ENCODE measurements around the gene OPRM1.
"Not testable (repeated sequence)": the region's sequence is repeated elsewhere in the genome, so short reads cannot be mapped to it uniquely, and the experiment has no call there.

The OPRM1 gene

DNA sequence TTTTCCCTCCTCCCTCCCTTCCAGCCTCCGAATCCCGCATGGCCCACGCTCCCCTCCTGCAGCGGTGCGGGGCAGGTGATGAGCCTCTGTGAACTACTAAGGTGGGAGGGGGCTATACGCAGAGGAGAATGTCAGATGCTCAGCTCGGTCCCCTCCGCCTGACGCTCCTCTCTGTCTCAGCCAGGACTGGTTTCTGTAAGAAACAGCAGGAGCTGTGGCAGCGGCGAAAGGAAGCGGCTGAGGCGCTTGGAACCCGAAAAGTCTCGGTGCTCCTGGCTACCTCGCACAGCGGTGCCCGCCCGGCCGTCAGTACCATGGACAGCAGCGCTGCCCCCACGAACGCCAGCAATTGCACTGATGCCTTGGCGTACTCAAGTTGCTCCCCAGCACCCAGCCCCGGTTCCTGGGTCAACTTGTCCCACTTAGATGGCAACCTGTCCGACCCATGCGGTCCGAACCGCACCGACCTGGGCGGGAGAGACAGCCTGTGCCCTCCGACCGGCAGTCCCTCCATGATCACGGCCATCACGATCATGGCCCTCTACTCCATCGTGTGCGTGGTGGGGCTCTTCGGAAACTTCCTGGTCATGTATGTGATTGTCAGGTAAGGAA is at the start of gene OPRM1:
OPRM1 (plus strand) TSS at position 10 of the 612 bp plus-strand sequence; CDS start at position 315, 305 bp downstream.
- DNase-seq, result peak; percentile 87

DNA sequence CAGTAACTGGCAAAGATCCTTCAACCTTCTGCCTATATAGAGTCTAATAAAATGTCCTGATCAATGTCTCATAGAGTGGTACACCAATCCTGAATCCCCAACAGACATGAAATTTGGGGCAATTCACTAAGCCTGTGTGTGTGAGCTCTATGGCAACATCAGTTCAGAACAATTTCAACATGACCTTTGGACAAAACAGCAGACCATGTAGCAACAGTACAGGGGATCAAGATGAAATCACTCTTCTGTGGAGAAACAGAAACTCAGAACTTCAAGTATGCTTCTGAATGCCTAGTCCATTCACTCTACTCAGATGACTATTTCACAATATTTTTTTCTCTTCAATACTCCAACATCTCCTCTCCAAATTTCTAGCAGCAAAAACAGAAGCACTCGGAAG is 49.1 kb upstream of the OPRM1 start:
- DNase-seq, result no peak

DNA sequence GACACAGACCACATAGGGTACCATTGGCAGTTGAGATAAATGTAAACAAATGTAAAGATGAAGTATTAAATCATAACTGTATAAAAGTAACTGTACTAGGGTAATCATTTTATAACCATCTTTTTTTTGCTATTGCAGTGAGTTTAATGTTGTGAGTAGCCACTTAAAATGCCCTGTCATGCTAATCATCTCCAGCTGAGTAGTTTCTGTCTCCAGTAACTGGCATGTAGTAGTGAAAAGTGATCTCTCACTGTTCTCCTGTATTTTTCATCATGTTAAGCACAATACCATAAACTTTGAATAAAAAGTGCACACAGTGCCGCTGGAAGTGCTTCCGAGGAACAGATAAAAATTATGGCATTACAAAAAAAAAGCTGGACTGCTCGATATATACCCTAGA is 45.0 kb upstream of the OPRM1 start:
- no peak for DNase-seq

DNA sequence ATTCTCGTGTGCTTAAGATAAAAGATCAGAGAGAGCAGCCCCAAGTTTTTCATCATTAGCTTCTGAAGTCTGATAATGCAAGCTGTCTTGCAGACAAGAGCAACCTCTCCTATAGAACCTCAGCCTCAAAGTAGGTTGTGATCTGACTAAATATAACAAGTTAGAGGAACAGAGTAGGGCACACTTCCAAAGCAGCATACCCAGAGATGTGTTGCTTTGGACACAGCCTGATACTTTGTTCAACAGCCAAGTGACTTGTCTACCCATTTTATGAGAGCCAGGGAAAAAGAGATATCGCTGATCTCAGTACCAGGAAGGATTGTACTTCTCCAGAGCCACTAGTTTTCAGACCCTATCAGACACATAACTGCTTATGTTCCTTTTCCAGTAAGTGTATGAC is 44.2 kb upstream of the OPRM1 start:
- no peak for DNase-seq

DNA sequence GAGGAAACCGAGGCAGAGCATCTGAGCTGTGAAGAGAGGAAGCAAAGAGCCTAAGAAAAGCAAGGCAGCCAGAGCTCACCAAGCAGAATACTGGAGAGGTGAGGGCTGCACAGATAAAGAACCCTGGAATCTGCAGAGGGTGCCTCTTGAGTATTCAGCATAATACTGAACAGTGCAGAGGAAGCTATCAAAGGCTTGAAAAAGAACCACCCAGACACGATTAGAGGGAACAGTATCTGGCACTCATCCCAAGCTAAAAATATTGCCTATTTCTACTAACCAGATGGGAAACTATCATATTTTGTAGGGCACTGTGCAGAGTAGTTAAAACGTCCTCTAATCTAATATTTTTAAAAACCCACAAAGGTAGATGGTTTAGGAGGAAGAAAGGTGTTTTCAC is 41.8 kb upstream of the OPRM1 start:
- DNase-seq, result no peak

DNA sequence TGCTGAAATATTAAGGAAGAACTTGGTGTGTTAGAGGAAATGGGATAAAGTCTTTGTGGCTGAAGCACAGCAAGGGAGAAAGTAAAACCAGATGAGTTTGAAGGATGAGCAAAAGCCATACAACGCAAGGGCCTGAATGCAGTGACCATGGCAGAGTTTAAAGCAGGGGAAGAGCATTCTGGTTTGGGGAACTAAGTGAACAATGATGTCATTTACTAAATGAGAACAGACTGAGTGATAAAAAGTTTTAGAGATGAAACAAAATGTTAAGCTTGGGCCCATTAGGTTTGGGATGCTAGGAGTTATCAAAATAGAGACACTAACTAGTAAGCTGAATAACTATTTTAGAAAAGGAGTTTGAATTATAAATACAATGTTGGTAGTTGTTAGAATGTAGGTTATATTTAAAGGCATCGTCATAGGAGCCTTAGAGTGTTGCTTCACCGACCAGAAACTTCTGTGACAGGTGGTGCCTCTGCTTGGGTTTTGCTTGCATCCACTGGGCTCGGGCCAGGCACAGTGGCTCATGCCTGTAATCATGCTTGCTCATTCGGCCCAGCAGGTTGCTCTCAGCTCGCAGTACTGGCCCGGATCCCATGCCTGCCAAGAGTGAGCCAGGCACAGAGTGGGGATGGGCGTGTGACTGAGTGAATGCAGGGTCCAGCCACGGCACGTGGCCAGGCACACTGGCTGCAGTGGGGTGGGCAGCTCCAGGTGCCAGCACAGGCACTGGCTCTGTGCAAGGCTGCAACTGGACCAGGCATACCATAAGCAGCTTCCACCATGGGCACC is 37.4 kb upstream of the OPRM1 start:
- DNase-seq, result no peak

DNA sequence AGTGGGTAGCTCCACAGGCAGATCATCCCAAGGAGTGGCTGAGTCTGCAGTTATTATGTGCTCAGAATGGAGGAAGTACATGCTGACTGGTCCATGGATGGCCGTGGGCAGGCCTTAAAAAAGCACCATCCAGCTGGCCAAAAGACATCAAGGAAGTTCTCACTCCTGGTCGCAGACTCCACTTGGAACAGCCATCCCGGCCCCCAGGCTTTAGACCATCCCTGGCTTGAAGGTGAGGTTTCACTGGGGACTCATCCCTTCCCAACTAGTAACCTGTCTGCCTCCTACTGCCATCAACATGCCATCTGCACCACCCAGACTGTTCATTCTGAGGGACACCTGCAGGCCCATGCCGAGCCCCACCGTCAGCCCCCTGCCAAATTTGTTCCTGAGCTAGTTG is 36.1 kb upstream of the OPRM1 start:
- DNase-seq, result no peak

DNA sequence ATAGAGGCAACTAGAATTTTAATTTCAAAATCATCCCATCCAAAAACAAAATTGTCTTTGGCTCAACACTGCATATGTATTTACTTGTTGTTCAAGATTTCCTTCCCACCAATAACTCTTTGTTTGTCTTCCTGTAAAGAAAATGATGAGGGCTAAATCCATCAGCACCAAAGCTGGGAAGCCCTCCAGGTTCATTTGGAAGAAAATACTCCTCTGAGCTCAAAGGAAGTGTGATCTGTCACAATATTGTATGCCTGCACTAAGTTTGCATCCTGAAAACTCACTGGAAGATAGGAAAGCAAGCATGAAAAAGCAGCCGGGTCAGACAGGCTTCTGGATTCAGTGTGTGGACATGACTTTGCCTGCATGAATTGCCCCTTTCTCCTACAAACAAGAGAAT is 28.7 kb upstream of the OPRM1 start:
- no peak for DNase-seq

DNA sequence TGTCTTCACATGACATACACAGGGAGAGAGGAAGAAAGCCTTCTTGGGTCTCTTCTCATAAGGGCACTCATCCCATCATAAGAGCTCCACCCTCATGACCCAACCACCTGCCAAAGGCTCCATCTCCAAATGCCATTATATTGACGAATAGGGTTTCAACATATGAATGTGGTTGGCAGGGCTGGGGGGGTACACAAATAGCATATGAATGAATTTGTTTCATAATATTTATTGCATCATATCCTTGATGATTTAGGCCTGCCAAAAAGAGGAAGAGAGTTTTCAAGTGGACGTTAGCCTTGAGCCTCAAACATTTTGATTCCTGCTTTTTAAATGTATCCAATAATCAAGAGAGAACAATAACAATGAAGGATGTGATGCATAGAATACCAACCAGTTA is 26.2 kb upstream of the OPRM1 start:
- DNase-seq, result no peak

DNA sequence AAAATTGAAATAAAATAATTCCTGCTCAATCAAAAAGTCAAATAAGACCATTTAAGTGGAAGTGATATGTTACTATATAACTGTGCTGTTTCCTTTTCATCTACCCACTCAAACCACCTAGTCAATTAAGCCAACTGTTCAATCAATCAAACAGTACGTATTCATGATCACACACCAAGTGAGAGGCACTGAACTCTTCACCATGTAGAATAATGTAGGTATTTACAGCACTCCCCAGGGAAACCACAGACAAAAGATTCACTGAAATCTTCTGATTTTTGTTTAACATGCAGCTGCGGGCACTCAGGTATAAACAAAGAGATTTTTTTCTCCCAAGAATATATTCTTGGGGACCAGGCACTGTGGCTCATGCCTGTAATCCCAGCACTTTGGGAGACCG is 21.3 kb upstream of the OPRM1 start:
- DNase-seq, result no peak

DNA sequence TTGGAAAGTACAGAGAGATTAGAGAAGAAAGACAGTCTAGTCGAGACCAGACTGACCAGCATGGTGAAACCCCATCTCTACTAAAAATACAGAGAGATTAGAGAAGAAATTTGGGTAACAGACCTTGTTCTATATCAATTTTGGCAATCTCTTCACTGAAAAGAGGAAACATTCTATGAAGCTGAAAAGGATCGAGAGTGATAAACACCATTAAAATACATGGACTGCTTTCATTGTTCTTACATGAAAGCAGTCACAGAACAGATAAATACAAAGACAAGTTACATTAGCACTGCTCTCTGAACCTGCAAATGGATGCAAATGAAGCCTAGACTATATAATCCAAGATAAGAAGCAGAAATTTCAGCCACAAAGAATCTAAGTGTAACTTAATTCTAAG is 8.4 kb upstream of the OPRM1 start:
- DNase-seq, result no peak

DNA sequence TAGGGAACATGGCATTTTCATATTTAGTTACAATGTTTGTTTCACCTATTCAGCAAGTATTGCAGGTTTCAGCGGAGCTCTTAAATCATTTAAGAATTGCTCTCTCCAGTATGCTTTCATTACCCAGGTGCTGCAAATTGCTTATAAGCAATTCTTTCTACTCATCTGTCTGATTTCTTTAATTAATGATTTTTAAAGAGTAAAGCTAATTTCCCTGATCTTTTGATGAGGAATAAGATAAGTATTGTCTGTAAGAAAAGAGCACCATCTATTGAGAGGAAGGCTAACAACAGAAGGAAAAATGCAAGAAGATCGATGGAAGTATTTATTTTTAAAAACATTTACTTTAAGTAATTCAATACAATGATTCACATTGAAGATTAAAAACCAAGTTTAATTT is 2.0 kb downstream of the OPRM1 start:
- DNase-seq, result no peak

DNA sequence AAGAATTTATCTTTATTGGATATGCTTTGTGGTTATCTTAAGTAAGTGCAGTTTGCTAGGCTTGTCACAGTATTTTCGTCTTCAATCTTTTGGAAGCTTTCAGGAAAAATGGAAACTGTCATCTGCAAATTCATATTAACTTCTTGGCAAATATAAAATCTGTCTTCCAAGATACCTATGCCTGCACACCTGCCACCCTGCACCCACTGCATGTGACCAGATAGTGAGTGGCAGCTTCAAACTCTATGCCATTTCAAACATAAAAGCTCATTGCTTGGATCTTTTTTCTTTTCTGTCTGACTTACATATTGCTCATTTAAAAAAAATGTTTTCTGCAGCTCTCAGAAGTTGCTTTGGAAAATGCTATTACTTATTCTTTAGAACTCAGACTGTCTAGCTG is 14.1 kb downstream of the OPRM1 start:
- no peak for DNase-seq

DNA sequence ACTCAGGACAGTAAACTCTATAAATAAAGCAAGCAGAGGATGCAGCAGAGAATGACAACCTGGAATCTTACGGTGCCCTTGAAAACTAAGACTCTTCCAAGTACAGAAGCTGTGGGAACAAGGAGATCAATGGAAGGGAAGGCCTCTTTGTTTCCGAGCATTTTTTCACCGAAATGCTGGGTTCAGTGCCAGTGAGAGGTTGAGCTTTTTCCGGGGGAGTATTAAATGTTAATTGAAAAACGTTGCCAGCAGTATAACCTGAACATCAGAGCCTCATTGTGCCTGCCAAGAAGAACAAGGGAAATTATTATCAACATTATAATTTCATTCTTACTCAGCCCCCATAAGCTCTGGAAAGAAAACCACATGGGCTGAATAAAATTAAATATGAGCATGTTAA is 17.5 kb downstream of the OPRM1 start:
- no peak for DNase-seq

DNA sequence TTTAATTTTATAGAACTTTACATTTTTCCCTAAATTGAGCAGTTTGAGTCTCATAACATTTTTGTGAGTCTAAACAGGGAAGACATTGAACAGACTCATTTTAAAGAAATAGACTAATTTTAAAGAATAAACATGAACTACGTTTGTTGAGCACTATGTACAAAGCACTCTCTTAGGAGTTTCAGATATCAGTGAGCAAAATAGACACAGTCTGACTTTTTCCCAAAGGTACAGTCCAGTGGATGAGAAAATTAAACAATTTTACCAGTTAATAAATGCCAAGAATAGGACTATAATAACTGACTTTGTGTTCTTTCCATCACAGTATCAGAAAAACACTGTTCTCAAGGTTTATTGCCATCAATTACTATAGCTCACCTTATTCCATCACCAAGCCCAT is 18.1 kb downstream of the OPRM1 start:
- DNase-seq, result no peak

DNA sequence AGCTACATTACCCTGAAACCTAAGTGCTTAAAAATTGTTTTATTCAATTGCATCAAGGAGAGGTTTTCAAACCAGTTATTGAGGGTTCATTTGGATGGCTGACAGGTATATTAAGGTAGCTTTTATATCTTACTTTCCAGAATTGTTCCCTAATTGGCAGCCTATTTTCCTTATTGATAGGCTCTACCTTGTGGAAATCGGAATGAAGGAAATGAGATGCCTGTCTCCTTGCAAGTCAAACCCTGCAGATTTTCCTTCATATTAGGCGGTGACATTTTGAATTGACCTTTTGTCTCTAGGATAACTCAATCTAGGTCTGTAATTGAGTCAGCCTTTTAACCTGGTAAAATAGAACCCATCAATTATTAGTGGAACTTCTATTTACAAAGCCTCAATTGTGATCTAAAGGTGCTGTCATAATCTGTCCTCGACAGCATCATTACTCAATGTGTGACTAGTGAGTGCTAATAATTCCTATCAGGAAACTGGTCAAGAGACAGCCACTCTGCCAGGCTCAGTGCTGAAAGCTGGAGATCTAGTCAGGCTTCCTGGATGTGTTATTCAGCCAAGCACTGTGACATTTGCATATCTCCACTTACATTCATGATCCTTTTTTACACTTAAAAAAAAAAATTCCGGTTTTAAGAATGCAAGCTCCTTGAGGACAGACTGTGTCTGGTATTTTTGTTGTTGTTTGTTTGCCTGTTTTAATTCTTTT is 20.1 kb downstream of the OPRM1 start:
- DNase-seq, result no peak

DNA sequence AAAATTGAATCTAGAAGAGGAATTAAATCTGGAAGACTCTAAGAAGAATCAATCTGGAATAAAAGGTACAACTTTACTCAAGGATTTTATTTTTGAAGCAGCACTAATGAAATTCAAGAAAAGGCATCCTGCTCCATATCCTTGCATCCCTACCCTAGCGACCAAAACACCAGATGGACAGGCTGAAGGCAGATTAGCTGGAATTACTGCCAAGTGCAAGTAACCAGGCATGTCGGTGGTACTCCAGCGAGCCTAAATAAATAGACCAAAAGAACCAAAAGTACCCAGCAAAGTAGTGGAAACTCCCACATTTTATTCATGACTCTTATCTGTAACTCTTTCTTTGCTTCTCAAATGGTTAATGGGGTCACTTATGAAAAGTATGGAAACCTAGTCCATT is 21.0 kb downstream of the OPRM1 start:
- no peak for DNase-seq

DNA sequence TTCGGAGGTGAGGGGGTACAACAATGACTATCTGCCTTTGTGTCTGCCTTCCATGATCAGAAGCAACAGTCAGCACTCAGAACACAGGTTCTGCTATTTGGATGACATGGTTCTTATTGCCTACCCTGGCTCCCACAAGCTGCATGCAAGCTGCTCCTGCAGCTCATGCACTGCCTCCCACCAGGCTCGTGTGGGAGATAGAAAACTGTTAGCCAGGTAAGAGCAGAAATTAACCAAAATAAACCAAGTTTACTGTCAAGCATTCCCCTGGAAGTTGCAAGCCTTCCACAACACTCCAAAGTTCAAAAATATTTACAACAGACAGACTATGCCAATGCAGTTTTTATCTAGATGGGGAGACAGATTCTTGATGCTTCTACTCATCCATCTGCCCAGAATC is 31.0 kb downstream of the OPRM1 start:
- DNase-seq, result no peak

DNA sequence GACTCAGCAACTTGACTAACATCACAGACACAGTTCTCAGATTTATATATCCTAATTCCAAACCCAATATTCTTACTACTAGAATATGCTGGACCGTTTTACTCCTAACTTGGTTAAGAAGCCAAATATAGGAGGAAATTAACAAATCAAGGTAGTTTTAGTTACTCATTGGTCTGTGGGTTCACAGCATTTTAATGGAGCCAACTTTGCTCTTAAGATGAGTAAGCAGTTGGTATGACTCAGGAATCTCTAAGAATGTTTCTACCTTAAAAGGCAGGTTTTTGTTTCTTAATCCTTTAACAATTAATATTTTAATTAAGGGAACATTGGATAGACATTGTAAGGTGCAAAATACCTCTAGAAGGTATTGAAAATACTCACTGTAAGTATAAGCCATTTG is 31.6 kb downstream of the OPRM1 start:
- no peak for DNase-seq

DNA sequence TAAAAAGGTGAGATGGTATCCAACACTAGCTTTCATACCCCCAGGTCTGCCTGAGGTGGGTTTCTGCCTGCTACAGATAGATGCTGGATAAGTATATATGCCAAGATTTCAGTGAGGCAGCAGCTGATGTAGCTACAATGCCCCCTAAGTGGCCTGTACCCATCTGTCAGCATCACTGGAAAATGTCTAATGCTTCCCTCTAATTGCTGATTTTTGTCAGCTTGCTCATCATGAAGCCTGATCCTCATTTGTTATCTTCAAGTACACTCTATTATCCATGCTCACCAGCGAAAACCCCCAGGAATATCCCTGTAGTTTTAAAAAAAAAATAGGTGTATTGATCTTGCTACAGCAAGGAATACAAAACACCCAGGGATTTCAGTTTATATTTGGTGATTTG is 32.2 kb downstream of the OPRM1 start:
- no peak for DNase-seq

DNA sequence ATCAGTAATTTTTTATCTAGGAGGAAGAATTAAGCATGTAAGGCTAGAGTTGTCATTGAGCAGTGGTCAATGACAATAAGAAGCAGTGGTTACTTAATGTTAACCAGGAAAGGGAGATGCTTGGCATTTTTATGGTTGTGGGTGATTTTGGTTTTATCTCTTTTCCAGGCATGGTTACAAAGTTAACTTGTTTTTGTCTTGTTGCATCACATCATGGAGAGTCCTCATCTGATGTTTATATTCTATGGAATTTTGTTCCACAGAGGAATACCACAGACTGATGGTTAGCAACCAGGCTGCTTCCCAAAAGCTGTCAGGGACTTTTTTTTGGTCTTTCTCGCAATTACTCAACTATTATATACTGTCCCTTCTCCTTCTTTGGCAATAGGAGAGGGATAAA is 32.7 kb downstream of the OPRM1 start:
- no peak for DNase-seq

DNA sequence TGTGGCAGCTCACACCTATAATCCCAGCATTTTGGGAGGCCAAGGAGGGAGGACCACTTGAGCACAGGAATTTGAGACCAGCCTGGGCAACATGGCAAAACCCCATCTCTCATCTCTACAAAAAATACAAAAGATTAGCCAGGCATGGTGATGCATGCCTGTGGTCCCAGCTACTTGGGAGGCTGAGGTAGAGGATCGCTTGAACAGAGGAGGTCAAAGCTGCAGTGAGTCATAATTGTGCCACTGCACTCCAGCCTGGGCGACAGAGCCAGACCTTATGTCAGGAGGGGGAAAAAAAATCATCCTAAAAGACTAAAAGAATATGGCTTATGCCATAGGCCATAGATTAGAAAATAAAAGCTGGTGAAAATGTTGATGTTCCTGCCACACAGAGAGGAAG is 39.6 kb downstream of the OPRM1 start:
- not testable (repeated sequence) for DNase-seq

DNA sequence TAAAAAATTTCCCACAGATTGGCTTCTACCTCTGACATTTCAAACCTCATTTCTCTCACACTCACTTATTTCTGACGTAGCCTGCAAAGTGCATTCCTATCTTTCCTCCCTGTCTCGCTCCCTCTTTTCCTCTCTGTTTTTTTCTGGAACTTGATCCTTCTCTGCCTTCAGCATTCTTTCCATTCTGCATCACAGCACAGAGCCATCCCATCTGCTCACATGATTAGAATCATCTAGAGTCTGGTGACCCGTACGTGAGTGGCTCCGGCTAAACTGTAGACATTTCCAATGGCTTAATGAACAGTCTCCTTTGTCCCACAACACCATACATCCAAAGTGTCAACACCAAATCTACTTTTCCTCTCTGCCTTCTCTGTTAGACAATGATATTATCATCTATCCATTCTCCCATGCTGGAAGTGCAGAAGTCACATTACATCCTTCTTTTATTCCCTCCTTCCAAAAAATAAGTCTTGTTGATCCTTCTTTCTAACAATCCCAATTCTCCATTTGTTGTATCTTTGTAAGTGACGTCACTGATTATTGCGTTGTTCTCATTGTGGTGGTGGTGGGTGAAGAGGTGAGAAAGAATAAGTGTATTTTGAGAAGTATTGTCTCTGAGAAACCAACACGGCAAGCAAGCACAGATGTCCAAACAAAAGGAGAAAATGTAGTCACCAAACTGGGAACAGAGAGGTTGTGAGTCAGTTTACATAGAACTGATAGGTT is 41.6 kb downstream of the OPRM1 start:
- peak; percentile 5 for DNase-seq

DNA sequence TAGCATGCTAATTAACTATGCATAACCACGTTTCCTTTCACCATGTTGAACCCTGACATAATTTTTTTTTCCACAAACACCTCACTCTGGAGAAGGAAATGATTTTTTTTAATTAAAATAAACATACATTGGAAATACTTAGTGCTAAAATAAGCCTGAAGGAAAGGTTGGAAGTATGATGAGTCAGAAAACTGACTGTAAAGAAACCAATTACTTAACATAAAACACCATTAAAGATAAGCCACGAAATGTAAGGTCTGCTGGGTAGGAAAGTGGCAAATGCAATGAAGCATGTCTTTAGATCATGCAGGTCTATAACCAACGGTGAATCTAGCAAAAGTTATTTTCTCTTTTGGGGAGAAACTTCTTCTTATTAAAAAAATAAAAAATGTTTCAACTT is 47.5 kb downstream of the OPRM1 start:
- DNase-seq, result no peak
